CD4-positive, alpha-beta memory T cell (primary cell): ENCODE measurements around the gene VAV2. TPM values are rescaled to one million over a fixed set of nuclear protein-coding genes. Genes with fewer than 3 reads are reported as not detected.

ENCODE experiments used
- CTCF ChIA-PET: fragments of 350-600 bp; sonication (Branson Sonifier 250); formaldehyde crosslinking; loops from one replicate; lab custom pipeline; 2021; ENCODE audit warnings: inconsistent platforms; ENCODE audit not compliant: partially characterized antibody; lab: Charles Lee
- POLR2A ChIA-PET: fragments of 350-600 bp; sonication (Branson Sonifier 250); formaldehyde crosslinking; loops from one replicate; lab custom pipeline; 2021; ENCODE audit not compliant: partially characterized antibody; lab: Charles Lee
- DNase-seq, 5 donors: peaks; one replicate each; pipeline versions ENCODE4 v3.0.0 to v3.0.0-alpha.2; 2020 to 2022; ENCODE audit warnings: mixed read lengths in 1 of 5
- H3K27ac ChIP-seq: one replicate; pipeline ENCODE4 v1.7.0; 2013; ENCODE audit warnings: low read depth, low read length
- H3K27me3 ChIP-seq: 2 replicates; pipeline ENCODE4 v1.7.0; 2013; ENCODE audit warnings: mild to moderate bottlenecking, low read length, moderate library complexity; ENCODE audit not compliant: insufficient read depth
- H3K36me3 ChIP-seq: 2 replicates; pipeline ENCODE4 v1.7.0; 2013; ENCODE audit warnings: mild to moderate bottlenecking, low read length, moderate library complexity; ENCODE audit not compliant: insufficient read depth
- H3K4me1 ChIP-seq: 2 replicates; pipeline ENCODE4 v1.7.0; 2013; ENCODE audit warnings: mild to moderate bottlenecking, low read length, moderate library complexity; ENCODE audit not compliant: insufficient read depth
- H3K4me3 ChIP-seq, 2 donors: one replicate each; pipeline ENCODE4 v1.7.0; 2013; ENCODE audit warnings: low read length in 2 of 2, mild to moderate bottlenecking in 1 of 2
- H3K9me3 ChIP-seq, 2 donors: one replicate each; pipeline ENCODE4 v1.7.0; 2013; ENCODE audit warnings: low read length in 2 of 2, control low read depth in 1 of 2; ENCODE audit not compliant: control insufficient read depth in 1 of 2
- H3K27ac Mint-ChIP-seq, 7 donors: one replicate each; pipeline ENCODE4 v1.8.0; 2020 to 2021; ENCODE audit warnings: mixed read lengths in 7 of 7, mild to moderate bottlenecking in 6 of 7, inconsistent platforms in 3 of 7, moderate library complexity in 3 of 7
- H3K27me3 Mint-ChIP-seq, 2 donors: one replicate each; pipeline ENCODE4 v1.8.0; 2020 to 2021; ENCODE audit warnings: mixed read lengths in 2 of 2
- H3K36me3 Mint-ChIP-seq, 2 donors: one replicate each; pipeline ENCODE4 v1.8.0; 2020 to 2021; ENCODE audit warnings: mixed read lengths in 2 of 2, inconsistent platforms in 1 of 2, mild to moderate bottlenecking in 1 of 2
- H3K4me1 Mint-ChIP-seq, 4 donors: one replicate each; pipeline ENCODE4 v1.8.0; 2020 to 2021; ENCODE audit warnings: mixed read lengths in 4 of 4, mild to moderate bottlenecking in 1 of 4
- H3K4me3 Mint-ChIP-seq, 8 donors: one replicate each; pipeline ENCODE4 v1.8.0; 2020 to 2021; ENCODE audit warnings: mixed read lengths in 8 of 8, mild to moderate bottlenecking in 7 of 8, moderate library complexity in 6 of 8, inconsistent platforms in 3 of 8
- H3K9me3 Mint-ChIP-seq, 8 donors: one replicate each; pipeline ENCODE4 v1.8.0; 2020 to 2021; ENCODE audit warnings: mixed read lengths in 8 of 8, mild to moderate bottlenecking in 5 of 8, inconsistent platforms in 3 of 8, moderate library complexity in 1 of 8
- intact Hi-C: fragments of 100-400 bp; cut with micrococcal nuclease; formaldehyde crosslinking; loops from one replicate; pipeline ENCODE4 v1.15.1; 2023
- polyA plus RNA-seq, 2 donors: library from polyadenylated mRNA; unstranded; fragments of 300-500 nt; fragmentation: Illumina TruSeq; gene quantifications; one replicate each; pipeline ENCODE4 v1.2.3, GENCODE V29; 2021
- total RNA-seq, 2 experiments: library from RNA; stranded (reverse); gene quantifications; one replicate each; pipeline ENCODE4 v1.2.3, GENCODE V29; 2021

The VAV2 gene
- total and polyA plus RNA-seq, 4 experiments from 2014 or later: 0.26 to 3.0 (median 1.0) TPM

DNA sequence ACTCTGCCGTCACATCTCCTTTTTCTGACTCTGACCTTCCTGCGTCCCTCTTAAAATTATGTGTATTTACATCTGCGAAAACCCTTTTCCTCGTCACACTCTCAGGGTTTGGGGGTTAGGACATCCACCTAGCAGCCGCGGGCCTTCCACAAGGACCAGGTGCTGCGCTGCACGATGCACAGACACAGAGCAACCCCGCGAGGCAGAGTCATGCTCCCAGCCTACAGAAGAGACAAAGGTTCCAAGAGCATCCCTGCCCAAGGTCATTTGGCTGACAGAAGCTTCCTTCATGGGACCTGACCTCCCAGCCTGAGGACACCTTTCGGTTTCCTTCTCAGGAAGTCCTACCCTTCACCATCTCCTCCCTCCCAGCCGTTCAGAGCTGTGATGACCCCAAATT is 135.3 kb downstream of the VAV2 start:
- Histone ChIP-seq H3K27ac (no peak overlapping the region), H3K4me3 (no peak overlapping the region), H3K27me3 (no peaks in the 10 kb centered on the region), H3K4me1 (no peaks in the 10 kb centered on the region), H3K9me3 (no peaks in the 10 kb centered on the region), H3K36me3 (no peaks in the 10 kb centered on the region)
- POLR2A ChIA-PET: no interaction called here
- no peaks in the 10 kb centered on the region for H3K27me3 Mint-ChIP-seq
- no peaks in the 10 kb centered on the region for H3K9me3 Mint-ChIP-seq
- no peak overlapping the region for H3K27ac Mint-ChIP-seq
- H3K4me3 Mint-ChIP-seq: no peak overlapping the region
- H3K4me1 Mint-ChIP-seq: peaks cover 0 to 4% (median under 1%) of the 10 kb centered on the region in 4 donors
- CTCF ChIA-PET: no interaction called here
- no peak for DNase-seq
- intact Hi-C loops: no loop called here
- H3K36me3 Mint-ChIP-seq: no peaks in the 10 kb centered on the region

DNA sequence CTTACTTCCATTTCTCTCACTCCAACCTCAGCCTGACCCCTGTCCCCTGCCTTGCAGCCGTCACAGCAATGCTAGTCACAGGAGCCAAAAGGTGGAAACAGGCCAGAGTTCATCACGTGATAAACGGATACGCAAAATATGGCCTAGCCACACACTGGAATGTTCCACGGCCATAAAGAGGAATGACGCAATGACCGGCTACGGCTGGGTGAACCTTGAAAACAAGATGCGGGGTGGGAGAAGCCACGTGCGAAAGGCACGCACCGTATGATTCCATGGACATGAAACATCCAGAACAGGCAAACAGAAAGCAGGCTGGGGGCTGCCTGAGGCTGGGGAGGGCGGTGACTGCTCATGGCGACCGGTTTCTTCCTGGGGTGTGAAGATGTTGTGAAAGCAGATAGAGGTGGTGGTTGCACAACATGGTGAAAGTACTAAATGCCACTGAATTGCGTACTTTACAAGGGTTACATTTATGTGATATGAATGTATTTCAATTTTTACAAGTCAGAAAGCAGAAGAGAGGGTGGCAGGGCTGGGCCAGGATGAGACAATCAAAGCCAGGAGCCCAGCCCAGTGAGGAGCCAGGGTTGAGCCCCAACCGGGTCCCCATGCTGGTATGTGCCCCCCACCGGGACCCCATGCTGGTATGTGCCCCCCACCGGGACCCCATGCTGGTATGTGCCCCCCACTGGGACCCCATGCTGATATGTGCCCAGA is 136.2 kb downstream of the VAV2 start:
- H3K9me3 ChIP-seq: no peaks in the 10 kb centered on the region
- CTCF ChIA-PET: no interaction called here
- H3K4me3 ChIP-seq: no peak overlapping the region
- H3K27ac Mint-ChIP-seq: no peak overlapping the region
- no peaks in the 10 kb centered on the region for H3K27me3 ChIP-seq
- no peaks in the 10 kb centered on the region for H3K36me3 Mint-ChIP-seq
- no peak overlapping the region for H3K4me3 Mint-ChIP-seq
- intact Hi-C loops: no loop called here
- no peaks in the 10 kb centered on the region for H3K9me3 Mint-ChIP-seq
- no peak for DNase-seq
- no peaks in the 10 kb centered on the region for H3K4me1 ChIP-seq
- no peaks in the 10 kb centered on the region for H3K36me3 ChIP-seq
- H3K27ac ChIP-seq: no peak overlapping the region
- peaks cover 0 to 2% (median 0%) of the 10 kb centered on the region in 4 donors for H3K4me1 Mint-ChIP-seq
- H3K27me3 Mint-ChIP-seq: no peaks in the 10 kb centered on the region
- POLR2A ChIA-PET: no interaction called here

DNA sequence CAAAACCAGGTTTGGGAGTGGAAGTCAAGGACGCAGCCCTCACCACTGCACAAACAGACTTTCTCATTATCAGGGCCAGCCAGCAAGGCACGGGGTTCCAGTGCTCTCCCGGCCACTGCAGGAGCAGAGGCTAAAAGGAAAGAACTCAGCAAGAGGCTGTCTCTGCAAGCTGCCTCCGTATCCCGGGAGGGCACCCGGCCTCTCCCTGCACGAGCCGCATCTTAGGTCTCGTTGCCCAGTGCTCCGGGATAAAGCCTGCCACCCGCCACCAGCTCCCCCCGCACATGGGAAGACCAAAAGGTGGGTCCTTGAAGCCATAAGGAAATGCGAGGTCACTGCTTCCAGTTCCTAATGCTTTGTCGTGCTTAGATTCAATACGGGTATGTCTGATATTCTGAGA is 136.8 kb downstream of the VAV2 start:
- no peaks in the 10 kb centered on the region for H3K27me3 ChIP-seq
- H3K27ac Mint-ChIP-seq: no peak overlapping the region
- no peaks in the 10 kb centered on the region for H3K36me3 ChIP-seq
- H3K4me1 ChIP-seq: no peaks in the 10 kb centered on the region
- H3K4me3 Mint-ChIP-seq: no peak overlapping the region
- no peak overlapping the region for H3K4me3 ChIP-seq
- ChIA-PET CTCF (no interaction called here), POLR2A (no interaction called here)
- no peaks in the 10 kb centered on the region for H3K9me3 Mint-ChIP-seq
- H3K4me1 Mint-ChIP-seq: peaks cover 0 to 2% (median 0%) of the 10 kb centered on the region in 4 donors
- no peaks in the 10 kb centered on the region for H3K9me3 ChIP-seq
- H3K27ac ChIP-seq: no peak overlapping the region
- no peaks in the 10 kb centered on the region for H3K27me3 Mint-ChIP-seq
- intact Hi-C loops: no loop called here
- no peak for DNase-seq
- H3K36me3 Mint-ChIP-seq: no peaks in the 10 kb centered on the region

- Histone ChIP-seq H3K27ac (no peak overlapping the region), H3K27me3 (no peaks in the 10 kb centered on the region), H3K4me1 (no peaks in the 10 kb centered on the region), H3K4me3 (no peak overlapping the region), H3K36me3 (no peaks in the 10 kb centered on the region), H3K9me3 (no peaks in the 10 kb centered on the region)
- intact Hi-C loops: no loop called here
- peaks cover 0 to 2% (median 0%) of the 10 kb centered on the region in 4 donors for H3K4me1 Mint-ChIP-seq
- ChIA-PET CTCF (no interaction called here), POLR2A (no interaction called here)
- H3K27me3 Mint-ChIP-seq: no peaks in the 10 kb centered on the region
- no peaks in the 10 kb centered on the region for H3K9me3 Mint-ChIP-seq
- H3K4me3 Mint-ChIP-seq: no peak overlapping the region
- no peak for DNase-seq
- no peaks in the 10 kb centered on the region for H3K36me3 Mint-ChIP-seq
- H3K27ac Mint-ChIP-seq: no peak overlapping the region
These were observed 137.4 kb downstream of the VAV2 start for GRCh38 chr9:133854765-133855164.

DNA sequence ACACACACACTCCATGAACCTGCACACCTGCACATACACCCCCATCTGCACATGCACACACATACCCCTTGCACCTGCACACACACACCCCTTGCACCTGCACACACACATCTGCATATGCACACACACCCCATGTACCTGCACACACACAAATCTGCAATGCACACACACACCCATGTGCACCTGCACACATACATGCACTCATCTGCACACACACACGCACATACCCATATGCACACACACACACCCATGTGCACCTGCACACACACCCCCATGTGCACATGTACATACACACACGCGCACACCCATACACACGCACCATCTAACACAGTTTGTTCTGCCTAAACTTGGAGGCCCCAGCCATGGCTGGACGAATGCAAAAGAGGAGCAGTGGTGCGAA is 138.1 kb downstream of the VAV2 start:
- H3K4me3 Mint-ChIP-seq: no peak overlapping the region
- Histone ChIP-seq H3K4me1 (no peaks in the 10 kb centered on the region), H3K36me3 (no peaks in the 10 kb centered on the region), H3K27me3 (no peaks in the 10 kb centered on the region), H3K4me3 (no peak overlapping the region), H3K27ac (no peak overlapping the region), H3K9me3 (no peaks in the 10 kb centered on the region)
- peaks cover 0 to 2% (median 0%) of the 10 kb centered on the region in 4 donors for H3K4me1 Mint-ChIP-seq
- H3K9me3 Mint-ChIP-seq: no peaks in the 10 kb centered on the region
- POLR2A ChIA-PET: no interaction called here
- peak overlapping the region in 1 of 7 donors; percentile 68 for H3K27ac Mint-ChIP-seq
- intact Hi-C loops: no loop called here
- no peaks in the 10 kb centered on the region for H3K27me3 Mint-ChIP-seq
- no peak for DNase-seq
- CTCF ChIA-PET: no interaction called here
- H3K36me3 Mint-ChIP-seq: no peaks in the 10 kb centered on the region

GRCh38 chr9:133853331-133853730 is 138.8 kb downstream of the VAV2 start:
- Histone ChIP-seq H3K4me1 (no peaks in the 10 kb centered on the region), H3K36me3 (no peaks in the 10 kb centered on the region), H3K27me3 (no peaks in the 10 kb centered on the region), H3K4me3 (no peak overlapping the region), H3K27ac (no peak overlapping the region), H3K9me3 (no peaks in the 10 kb centered on the region)
- intact Hi-C loops: no loop called here
- H3K9me3 Mint-ChIP-seq: no peaks in the 10 kb centered on the region
- H3K4me3 Mint-ChIP-seq: no peak overlapping the region
- H3K4me1 Mint-ChIP-seq: peaks cover 0 to 2% (median 0%) of the 10 kb centered on the region in 4 donors
- H3K27me3 Mint-ChIP-seq: no peaks in the 10 kb centered on the region
- ChIA-PET CTCF (no interaction called here), POLR2A (no interaction called here)
- no peak for DNase-seq
- H3K36me3 Mint-ChIP-seq: no peaks in the 10 kb centered on the region
- H3K27ac Mint-ChIP-seq: no peak overlapping the region

- CTCF ChIA-PET: no interaction called here
- intact Hi-C loops: no loop called here
These were observed 139.7 kb downstream of the VAV2 start for GRCh38 chr9:133852431-133852830.

More at GRCh38 chr9:133852431-133852830, 139.7 kb downstream of the VAV2 start:
- Mint-ChIP-seq H3K9me3 (no peaks in the 10 kb centered on the region), H3K4me1 (peaks cover 0 to 2% (median 0%) of the 10 kb centered on the region in 4 donors), H3K27ac (no peak overlapping the region), H3K27me3 (no peaks in the 10 kb centered on the region), H3K4me3 (no peak overlapping the region), H3K36me3 (no peaks in the 10 kb centered on the region)
- H3K27ac ChIP-seq: no peak overlapping the region
- no peaks in the 10 kb centered on the region for H3K9me3 ChIP-seq
- H3K36me3 ChIP-seq: no peaks in the 10 kb centered on the region
- H3K4me3 ChIP-seq: no peak overlapping the region
- no peak for DNase-seq
- no peaks in the 10 kb centered on the region for H3K27me3 ChIP-seq
- no peaks in the 10 kb centered on the region for H3K4me1 ChIP-seq
- POLR2A ChIA-PET: no interaction called here
